ENCODE results near the gene FAM149A.

FAM149A gene

GRCh38 chr4:186217733-186218293, 113.3 kb downstream of the FAM149A start:
- H3K9me3 ChIP-seq (ENCODE audit: control insufficient read depth, low read length) = no peaks in the 10 kb centered on the region
- no peaks in the 10 kb centered on the region for H3K27me3 ChIP-seq (replicated peaks; ENCODE audit: control insufficient read depth, insufficient read depth, low read length, poor library complexity, severe bottlenecking)
- no peak overlapping the region for H3K27ac ChIP-seq (ENCODE audit: insufficient read depth, low read length, poor library complexity, severe bottlenecking)
- H3K4me3 ChIP-seq (ENCODE audit: insufficient read depth, low read depth, low read length, poor library complexity, severe bottlenecking) = no peak overlapping the region
- DNase-seq = no peak
- H3K4me1 ChIP-seq (ENCODE audit: control insufficient read depth, insufficient read depth, low read length, poor library complexity, severe bottlenecking) = no peaks in the 10 kb centered on the region
- H3K36me3 ChIP-seq (ENCODE audit: control insufficient read depth, insufficient read depth, low read length) = no peaks in the 10 kb centered on the region

DNA sequence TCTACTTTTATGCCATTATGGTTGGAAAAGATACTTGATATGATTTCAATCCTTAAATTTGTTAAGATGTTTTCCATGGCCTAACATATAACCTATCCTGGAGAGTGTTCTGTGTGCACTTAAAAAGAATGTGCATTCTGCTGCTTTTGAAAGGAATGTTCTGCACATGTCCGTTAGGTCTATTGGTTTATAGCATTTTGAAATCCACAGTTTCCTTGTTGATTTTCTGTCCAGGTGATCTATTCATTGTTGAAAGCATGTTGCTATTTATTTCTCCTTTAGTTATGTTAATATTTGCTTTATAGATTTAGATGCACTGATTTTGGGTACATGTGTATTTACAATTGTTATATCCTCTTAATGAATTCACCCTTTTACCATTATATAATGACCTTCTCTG, 117.1 kb downstream of the FAM149A start:
- no peaks in the 10 kb centered on the region for H3K4me1 ChIP-seq (ENCODE audit: control insufficient read depth, insufficient read depth, low read length, poor library complexity, severe bottlenecking)
- no peak overlapping the region for H3K4me3 ChIP-seq (ENCODE audit: insufficient read depth, low read depth, low read length, poor library complexity, severe bottlenecking)
- no peak for DNase-seq
- no peaks in the 10 kb centered on the region for H3K36me3 ChIP-seq (ENCODE audit: control insufficient read depth, insufficient read depth, low read length)
- H3K27me3 ChIP-seq (replicated peaks; ENCODE audit: control insufficient read depth, insufficient read depth, low read length, poor library complexity, severe bottlenecking) = no peaks in the 10 kb centered on the region
- H3K9me3 ChIP-seq (ENCODE audit: control insufficient read depth, low read length) = no peaks in the 10 kb centered on the region
- no peak overlapping the region for H3K27ac ChIP-seq (ENCODE audit: insufficient read depth, low read length, poor library complexity, severe bottlenecking)
